ENCODE measurements around the gene MRGPRE.

Gene MRGPRE

DNA sequence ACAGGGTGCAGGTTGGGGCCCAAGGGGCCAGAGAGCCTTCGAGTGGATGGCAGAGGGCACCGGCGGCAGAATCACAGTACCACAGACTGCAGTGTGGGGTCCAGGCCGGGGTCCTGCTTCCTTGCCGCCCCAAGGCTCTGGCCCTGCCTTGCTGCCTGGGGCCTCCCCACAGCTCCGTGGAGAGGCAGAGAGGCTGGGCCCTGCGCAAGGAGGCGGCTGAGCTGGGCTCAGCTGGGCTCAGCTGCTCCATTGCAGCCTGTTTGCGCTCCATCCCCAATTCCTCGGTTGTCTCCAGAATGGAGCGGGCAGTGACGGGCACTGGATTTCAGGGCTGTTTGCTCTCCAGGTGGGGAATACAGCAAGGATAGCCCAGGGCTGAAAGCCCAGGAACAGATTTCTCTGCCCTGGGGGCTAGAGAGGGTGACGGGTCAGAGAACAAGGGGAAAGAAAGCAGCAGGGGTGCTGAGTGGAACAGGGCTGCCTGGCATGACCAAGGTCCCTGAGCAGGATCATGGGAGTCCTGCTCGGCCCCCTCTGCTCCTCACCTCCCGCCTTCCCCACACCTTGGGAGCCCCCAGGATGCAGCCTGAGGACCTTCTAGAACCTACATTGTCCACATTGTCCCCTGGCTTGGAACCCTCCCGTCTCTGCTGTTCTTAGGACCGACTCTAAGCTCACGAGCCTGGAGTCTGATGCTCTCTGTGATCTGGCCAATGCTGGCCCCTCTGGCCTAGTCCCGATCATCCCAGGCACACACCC lies 32.5 kb downstream of the MRGPRE start:
- DNase-seq: no peak
- no peak overlapping the region for H3K27ac ChIP-seq (ENCODE audit: insufficient read depth in 1 of 2, low read depth in 1 of 2, low read length in 2 of 2, poor library complexity in 1 of 2, severe bottlenecking in 2 of 2)
- H3K4me1 ChIP-seq (ENCODE audit: control extremely low read depth in 1 of 4, control insufficient read depth in 4 of 4, insufficient read depth in 4 of 4, low read length in 3 of 4): peaks cover 0 to 18% (median 17%) of the 10 kb centered on the region in 4 experiments
- H3K36me3 ChIP-seq (ENCODE audit: control insufficient read depth in 4 of 4, insufficient read depth in 4 of 4, low read length in 3 of 4): no peaks in the 10 kb centered on the region
- peaks cover 0 to 42% (median 11%) of the 10 kb centered on the region in 5 experiments for H3K27me3 ChIP-seq (replicated peaks in 2 of 5; ENCODE audit: control insufficient read depth in 4 of 5, insufficient read depth in 5 of 5, low read length in 4 of 5)
- ChIA-PET CTCF (interaction anchor here (1.6 kb wide), 1 partner anchor 15 kb away, joined by 5 read pairs; no protein-coding TSS in a partner anchor), POLR2A (no interaction called here)
- WGBS (ENCODE audit: insufficient coverage): 94% methylated on average over 18 of the region's 19 CpGs
- H3K9me3 ChIP-seq (ENCODE audit: control extremely low read depth in 1 of 5, control insufficient read depth in 4 of 5, insufficient read depth in 2 of 5, low read depth in 1 of 5, low read length in 4 of 5): no peaks in the 10 kb centered on the region
- H3K4me3 ChIP-seq (ENCODE audit: control insufficient read depth in 1 of 7, extremely low read depth in 1 of 7, insufficient read depth in 4 of 7, low read depth in 2 of 7, low read length in 6 of 7): no peak overlapping the region

DNA sequence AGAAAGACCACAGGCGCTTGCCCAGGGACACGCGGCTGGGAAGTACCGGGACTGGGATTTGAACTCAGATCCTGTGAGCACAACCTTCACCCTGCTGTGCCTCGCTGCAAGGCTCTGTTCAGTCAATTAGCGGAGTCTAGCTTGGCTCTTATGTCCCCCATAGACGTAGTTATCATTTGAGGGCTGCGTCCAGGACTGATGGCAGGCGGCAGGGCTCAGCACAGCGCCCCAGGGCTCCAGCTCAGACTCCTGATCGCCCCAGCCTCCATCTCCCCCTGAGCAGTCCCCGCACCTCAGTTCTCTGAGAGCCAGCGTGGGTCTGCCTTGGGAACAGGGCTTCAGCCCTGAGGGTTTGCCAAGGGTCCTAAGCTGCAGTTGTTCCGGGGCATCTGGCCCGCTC lies 33.4 kb downstream of the MRGPRE start:
- 88% methylated on average over 15 of the region's 15 CpGs for WGBS (ENCODE audit: insufficient coverage)
- DNase-seq: no peak
- no peak overlapping the region for H3K27ac ChIP-seq (ENCODE audit: insufficient read depth in 1 of 2, low read depth in 1 of 2, low read length in 2 of 2, poor library complexity in 1 of 2, severe bottlenecking in 2 of 2)

DNA sequence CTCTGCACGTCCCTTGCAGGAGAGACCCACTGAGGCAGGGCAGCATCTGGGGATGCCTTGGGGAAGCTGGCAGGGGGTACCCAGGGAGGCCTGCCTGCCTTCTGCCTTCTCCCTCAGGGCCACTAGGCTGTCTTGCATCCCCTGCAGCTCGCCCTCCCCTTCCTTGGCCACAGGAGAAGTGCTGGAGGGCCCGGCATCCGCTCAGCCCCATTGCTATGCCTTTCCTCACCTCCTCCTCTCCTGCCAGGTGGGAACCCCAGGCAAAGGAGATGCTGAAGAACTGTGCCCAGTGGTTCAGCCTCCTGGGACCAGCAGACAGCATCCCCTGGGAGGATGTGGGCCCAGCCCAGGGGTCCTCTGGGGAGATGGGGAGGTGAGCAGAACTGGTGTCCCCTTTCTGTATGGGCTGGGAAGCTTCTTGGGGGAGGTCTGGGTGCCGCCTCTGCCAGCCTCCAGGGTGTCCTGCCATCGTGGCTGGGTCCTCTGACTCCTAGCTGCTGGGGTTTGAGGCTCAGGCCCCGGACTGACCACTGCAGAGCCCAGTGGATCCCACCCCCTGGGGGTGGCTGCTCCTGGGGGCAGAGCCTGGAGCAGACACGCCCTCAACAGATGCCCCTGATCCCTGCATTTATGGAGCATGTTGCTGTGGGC lies 34.2 kb downstream of the MRGPRE start:
- POLR2A ChIA-PET: interaction anchor here (1.2 kb wide), 1 partner anchor 9 kb away, joined by 3 read pairs; no protein-coding TSS in a partner anchor
- no peaks in the 10 kb centered on the region for H3K9me3 ChIP-seq (ENCODE audit: control extremely low read depth in 1 of 5, control insufficient read depth in 4 of 5, insufficient read depth in 2 of 5, low read depth in 1 of 5, low read length in 4 of 5)
- CTCF ChIA-PET: interaction anchor here (1.2 kb wide), 1 partner anchor 16 kb away, joined by 4 read pairs; no protein-coding TSS in a partner anchor
- no peak overlapping the region for H3K27ac ChIP-seq (ENCODE audit: insufficient read depth in 1 of 2, low read depth in 1 of 2, low read length in 2 of 2, poor library complexity in 1 of 2, severe bottlenecking in 2 of 2)
- WGBS (ENCODE audit: insufficient coverage): 96% methylated on average over 4 of the region's 8 CpGs
- peaks cover 0 to 14% (median 11%) of the 10 kb centered on the region in 4 experiments for H3K4me1 ChIP-seq (ENCODE audit: control extremely low read depth in 1 of 4, control insufficient read depth in 4 of 4, insufficient read depth in 4 of 4, low read length in 3 of 4)
- no peaks in the 10 kb centered on the region for H3K36me3 ChIP-seq (ENCODE audit: control insufficient read depth in 4 of 4, insufficient read depth in 4 of 4, low read length in 3 of 4)
- DNase-seq: no peak
- peaks cover 0 to 26% (median 4%) of the 10 kb centered on the region in 5 experiments for H3K27me3 ChIP-seq (replicated peaks in 2 of 5; ENCODE audit: control insufficient read depth in 4 of 5, insufficient read depth in 5 of 5, low read length in 4 of 5)
- H3K4me3 ChIP-seq (ENCODE audit: control insufficient read depth in 1 of 7, extremely low read depth in 1 of 7, insufficient read depth in 4 of 7, low read depth in 2 of 7, low read length in 6 of 7): no peak overlapping the region

More for the DNA sequence above, 33.4 kb downstream of the MRGPRE start:
- Histone ChIP-seq H3K4me1 (ENCODE audit: control extremely low read depth in 1 of 4, control insufficient read depth in 4 of 4, insufficient read depth in 4 of 4, low read length in 3 of 4) (peaks cover 0 to 20% (median 17%) of the 10 kb centered on the region in 4 experiments), H3K27me3 (replicated peaks in 2 of 5; ENCODE audit: control insufficient read depth in 4 of 5, insufficient read depth in 5 of 5, low read length in 4 of 5) (peaks cover 0 to 33% (median 9%) of the 10 kb centered on the region in 5 experiments), H3K36me3 (ENCODE audit: control insufficient read depth in 4 of 4, insufficient read depth in 4 of 4, low read length in 3 of 4) (no peaks in the 10 kb centered on the region), H3K9me3 (ENCODE audit: control extremely low read depth in 1 of 5, control insufficient read depth in 4 of 5, insufficient read depth in 2 of 5, low read depth in 1 of 5, low read length in 4 of 5) (no peaks in the 10 kb centered on the region), H3K4me3 (ENCODE audit: control insufficient read depth in 1 of 7, extremely low read depth in 1 of 7, insufficient read depth in 4 of 7, low read depth in 2 of 7, low read length in 6 of 7) (no peak overlapping the region)
- CTCF ChIA-PET: interaction anchor here (1.2 kb wide), 1 partner anchor 16 kb away, joined by 4 read pairs; no protein-coding TSS in a partner anchor
- POLR2A ChIA-PET: no interaction called here

DNA sequence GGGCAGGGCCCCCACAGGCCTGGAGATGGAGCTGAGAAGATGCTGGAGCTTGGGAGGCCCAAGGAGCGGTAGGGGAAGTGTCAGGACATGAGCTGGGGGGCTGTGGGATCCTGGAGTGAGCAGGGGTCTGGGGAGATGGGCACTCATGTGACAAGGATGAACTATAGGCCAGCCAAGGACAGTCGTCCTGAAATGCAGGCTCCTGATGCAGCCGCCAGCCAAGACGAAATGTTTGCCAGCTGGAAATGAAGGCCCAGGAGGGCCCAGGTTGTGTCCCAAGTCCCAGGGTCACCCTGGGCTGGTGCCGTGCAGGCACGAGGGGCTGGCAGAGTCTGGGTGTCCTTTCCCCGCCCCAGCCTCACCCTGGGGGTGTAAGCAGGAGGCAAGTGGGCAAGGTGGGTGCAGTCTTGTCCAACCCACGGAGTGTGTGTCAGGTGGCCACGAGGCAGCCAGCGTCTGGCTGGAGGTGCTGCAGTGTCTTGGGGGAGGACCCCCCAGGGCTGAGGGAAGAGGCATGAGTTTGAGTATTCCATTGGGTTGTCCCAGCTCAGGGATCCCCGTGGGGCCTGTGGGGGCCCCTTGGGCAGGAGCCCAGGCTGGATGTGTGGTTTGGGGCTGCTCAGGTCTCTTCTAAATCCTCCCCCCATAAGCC lies 35.0 kb downstream of the MRGPRE start:
- WGBS (ENCODE audit: insufficient coverage): 97% methylated on average over 9 of the region's 11 CpGs
- POLR2A ChIA-PET: interaction anchor here (1.2 kb wide), 1 partner anchor 10 kb away, joined by 3 read pairs; no protein-coding TSS in a partner anchor
- Histone ChIP-seq H3K4me3 (ENCODE audit: control insufficient read depth in 1 of 7, extremely low read depth in 1 of 7, insufficient read depth in 4 of 7, low read depth in 2 of 7, low read length in 6 of 7) (no peak overlapping the region), H3K36me3 (ENCODE audit: control insufficient read depth in 4 of 4, insufficient read depth in 4 of 4, low read length in 3 of 4) (no peaks in the 10 kb centered on the region), H3K27me3 (replicated peaks in 2 of 5; ENCODE audit: control insufficient read depth in 4 of 5, insufficient read depth in 5 of 5, low read length in 4 of 5) (peaks cover 0 to 18% (median 0%) of the 10 kb centered on the region in 5 experiments), H3K4me1 (ENCODE audit: control extremely low read depth in 1 of 4, control insufficient read depth in 4 of 4, insufficient read depth in 4 of 4, low read length in 3 of 4) (peaks cover 0 to 10% (median 2%) of the 10 kb centered on the region in 4 experiments), H3K9me3 (ENCODE audit: control extremely low read depth in 1 of 5, control insufficient read depth in 4 of 5, insufficient read depth in 2 of 5, low read depth in 1 of 5, low read length in 4 of 5) (no peaks in the 10 kb centered on the region), H3K27ac (ENCODE audit: insufficient read depth in 1 of 2, low read depth in 1 of 2, low read length in 2 of 2, poor library complexity in 1 of 2, severe bottlenecking in 2 of 2) (no peak overlapping the region)
- no peak for DNase-seq
- CTCF ChIA-PET: interaction anchor here (1.8 kb wide), 1 partner anchor 20 kb away, joined by 6 read pairs; no protein-coding TSS in a partner anchor

DNA sequence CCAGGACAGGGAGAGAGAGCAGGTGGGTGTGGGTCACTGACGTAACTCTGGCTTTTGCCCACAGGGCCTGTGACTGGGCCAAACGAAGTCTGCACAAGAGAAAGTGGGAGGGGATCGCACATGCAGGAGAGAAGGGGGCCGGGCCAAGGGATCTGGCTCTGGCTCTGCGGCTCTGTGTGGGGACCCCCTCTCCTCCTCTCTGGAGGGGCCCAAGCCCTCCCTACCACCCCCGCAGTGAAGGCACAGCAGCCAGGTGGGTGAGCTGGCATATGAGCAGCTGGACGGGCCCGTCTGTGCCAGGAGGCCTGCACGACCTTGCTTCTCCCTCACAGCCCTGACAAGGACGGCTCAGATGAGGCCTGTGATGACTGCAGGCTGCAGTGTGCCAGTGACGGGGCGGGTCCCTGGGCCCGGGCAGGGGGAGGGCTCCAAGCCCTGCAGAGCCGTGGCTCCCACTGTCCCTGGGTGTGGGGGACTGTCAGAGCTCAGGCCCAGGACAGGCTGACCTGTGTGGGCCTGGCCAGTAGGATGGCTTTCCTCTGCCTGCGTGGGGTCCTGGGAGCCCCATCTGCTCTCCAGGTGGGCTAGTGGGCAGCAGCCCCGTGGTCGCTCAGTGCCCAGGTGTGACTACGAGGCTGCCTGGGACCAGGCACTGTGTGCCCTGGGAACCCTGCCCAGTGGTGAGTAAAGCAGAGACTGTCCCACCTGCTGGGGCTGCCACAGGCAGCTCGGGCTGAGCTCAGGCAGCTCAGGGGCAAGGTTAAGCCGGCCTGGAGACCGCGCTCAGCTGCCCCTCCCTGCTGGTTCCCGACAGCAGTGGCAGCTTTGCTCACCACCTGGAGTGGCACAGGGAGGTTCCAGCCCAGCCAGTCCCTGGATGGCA lies 35.8 kb downstream of the MRGPRE start:
- CTCF ChIA-PET: interaction anchor here (1.1 to 1.8 kb wide), 4 partner anchors 13 to 67 kb away, joined by 3 to 6 read pairs (median 4); no protein-coding TSS in a partner anchor
- DNase-seq: no peak
- 94% methylated on average over 21 of the region's 23 CpGs for WGBS (ENCODE audit: insufficient coverage)
- POLR2A ChIA-PET: no interaction called here
- Histone ChIP-seq H3K36me3 (ENCODE audit: control insufficient read depth in 4 of 4, insufficient read depth in 4 of 4, low read length in 3 of 4) (no peaks in the 10 kb centered on the region), H3K27me3 (replicated peaks in 2 of 5; ENCODE audit: control insufficient read depth in 4 of 5, insufficient read depth in 5 of 5, low read length in 4 of 5) (peaks cover 0 to 10% (median 0%) of the 10 kb centered on the region in 5 experiments), H3K4me3 (ENCODE audit: control insufficient read depth in 1 of 7, extremely low read depth in 1 of 7, insufficient read depth in 4 of 7, low read depth in 2 of 7, low read length in 6 of 7) (no peak overlapping the region), H3K27ac (ENCODE audit: insufficient read depth in 1 of 2, low read depth in 1 of 2, low read length in 2 of 2, poor library complexity in 1 of 2, severe bottlenecking in 2 of 2) (no peak overlapping the region), H3K9me3 (ENCODE audit: control extremely low read depth in 1 of 5, control insufficient read depth in 4 of 5, insufficient read depth in 2 of 5, low read depth in 1 of 5, low read length in 4 of 5) (no peaks in the 10 kb centered on the region), H3K4me1 (ENCODE audit: control extremely low read depth in 1 of 4, control insufficient read depth in 4 of 4, insufficient read depth in 4 of 4, low read length in 3 of 4) (peaks cover 0 to 10% (median 2%) of the 10 kb centered on the region in 4 experiments)
